K562 (cell line): ENCODE measurements around the gene GCN1.

Experiments used
- CBX2 ChIP-seq: fragments of 200-600 bp; sonication (generic); IDR thresholded peaks from one replicate; pipeline ENCODE4 v1.6.1; 2012; ENCODE audit warnings: mild to moderate bottlenecking, low read length, inconsistent platforms; ENCODE audit not compliant: insufficient read depth, poor library complexity, severe bottlenecking
- CHD1 ChIP-seq: fragments of 200-600 bp; sonication (generic); IDR thresholded peaks from one replicate; pipeline ENCODE4 v1.6.1; 2012; ENCODE audit warnings: mild to moderate bottlenecking, moderate library complexity, low read length, inconsistent platforms
- CTCF ChIP-seq, 3 experiments: IDR thresholded peaks in 2 of 3; conservative IDR thresholded peaks in 1 of 3; 2 replicates each; pipeline ENCODE4 v1.5.1; 2011 to 2012; ENCODE audit warnings: low read length in 3 of 3, mild to moderate bottlenecking in 3 of 3, control low read depth in 2 of 3, improper control_type of control experiment in 1 of 3, inconsistent platforms in 1 of 3, low read depth in 1 of 3, mixed read lengths in 1 of 3, moderate library complexity in 1 of 3; ENCODE audit not compliant: insufficient read depth in 2 of 3
- ESRRA ChIP-seq: fragments of 450-650 bp; IDR thresholded peaks from 2 replicates; pipeline ENCODE4 v1.6.1; 2014; ENCODE audit warnings: low read depth, mild to moderate bottlenecking, moderate library complexity, borderline replicate concordance
- POLR3G ChIP-seq: IDR thresholded peaks from 2 replicates; pipeline ENCODE4 v1.6.1; 2011; ENCODE audit not compliant: insufficient read length, insufficient replicate concordance; ENCODE audit errors: extremely low read depth
- SREBF2 ChIP-seq: sonication (generic); formaldehyde crosslinking; IDR thresholded peaks from 2 replicates; pipeline ENCODE4 v1.4.0; 2020; ENCODE audit warnings: mild to moderate bottlenecking, missing genetic modification reagents
- STAT6 ChIP-seq: sonication (generic); formaldehyde crosslinking; IDR thresholded peaks from 2 replicates; pipeline ENCODE4 v1.8.1; 2023; ENCODE audit warnings: mild to moderate bottlenecking, missing genetic modification reagents
- TCF7 ChIP-seq: sonication (generic); IDR thresholded peaks from 2 replicates; pipeline ENCODE4 v1.6.1; 2016; ENCODE audit warnings: antibody characterized with exemption, borderline replicate concordance

- TF ChIP-seq CTCF (IDR thresholded peaks at IDR 0.05 in 2 of 3, conservative IDR thresholded peaks at IDR 0.05 in 1 of 3; ENCODE audit: insufficient read depth in 2 of 3, low read depth in 1 of 3, low read length in 3 of 3), result no peak
- no peak for TF ChIP-seq SREBF2 (CRISPR knock-in tag)
- no peak for TF ChIP-seq ESRRA
- TF ChIP-seq CBX2, result no peak
- no peak for TF ChIP-seq POLR3G
- TF ChIP-seq CHD1, result no peak
- no peak for TF ChIP-seq TCF7
- no peak for TF ChIP-seq STAT6
Observed at GRCh38 chr12:120093336-120093591, 101.3 kb downstream of the GCN1 start.
